ENCODE data around the gene AGGF1.
"Not testable (repeated sequence)": the region's sequence is repeated elsewhere in the genome, so short reads cannot be mapped to it uniquely, and the experiment has no call there.

AGGF1 gene

GRCh38 chr5:77103457-77103856 is 73.3 kb downstream of the AGGF1 start:
- POLR2A ChIA-PET = no interaction called here
- no peak for DNase-seq (ENCODE audit: extremely low spot score)
- CTCF ChIA-PET = no interaction called here
- TF ChIP-seq SP1 (IDR thresholded peaks at IDR 0.05) (no peak), ELF4 (IDR thresholded peaks at IDR 0.05) (no peak), ARNT (IDR thresholded peaks at IDR 0.05) (no peak), ZNF384 (IDR thresholded peaks at IDR 0.05) (no peak), HDGF (IDR thresholded peaks at IDR 0.05; ENCODE audit: borderline replicate concordance) (no peak), BHLHE40 (IDR thresholded peaks at IDR 0.05; ENCODE audit: borderline replicate concordance) (no peak), FOXM1 (IDR thresholded peaks at IDR 0.05; ENCODE audit: borderline replicate concordance) (no peak), FOXK2 (IDR thresholded peaks at IDR 0.05) (no peak), NFRKB (IDR thresholded peaks at IDR 0.05) (no peak), CTBP1 (IDR thresholded peaks at IDR 0.05; ENCODE audit: borderline replicate concordance) (no peak), PKNOX1 (IDR thresholded peaks at IDR 0.05) (no peak), FOXA1 (IDR thresholded peaks at IDR 0.05) (no peak), LEF1 (IDR thresholded peaks at IDR 0.05; ENCODE audit: borderline replicate concordance) (no peak)

GRCh38 chr5:77104813-77105212 is 74.6 kb downstream of the AGGF1 start:
- POLR2A ChIA-PET = no interaction called here
- TF ChIP-seq SUZ12 (IDR thresholded peaks at IDR 0.05) (no peak), L3MBTL2 (conservative IDR thresholded peaks at IDR 0.05) (no peak), PKNOX1 (IDR thresholded peaks at IDR 0.05) (no peak), CTBP1 (IDR thresholded peaks at IDR 0.05; ENCODE audit: borderline replicate concordance) (no peak), BHLHE40 (IDR thresholded peaks at IDR 0.05; ENCODE audit: borderline replicate concordance) (no peak), SP1 (IDR thresholded peaks at IDR 0.05) (no peak), ARNT (IDR thresholded peaks at IDR 0.05) (no peak), FOXK2 (IDR thresholded peaks at IDR 0.05) (no peak), LEF1 (IDR thresholded peaks at IDR 0.05; ENCODE audit: borderline replicate concordance) (no peak), HDGF (IDR thresholded peaks at IDR 0.05; ENCODE audit: borderline replicate concordance) (no peak)
- CTCF ChIA-PET = no interaction called here
- DNase-seq (ENCODE audit: extremely low spot score) = no peak

- POLR2A ChIA-PET = interaction anchor here (1.6 kb wide), 1 partner anchor 20 kb away, joined by 4 read pairs; the partner anchor contains the start of gene ZBED3
- DNase-seq (ENCODE audit: extremely low spot score); CTCF ChIA-PET: not testable (repeated sequence)
Observed at GRCh38 chr5:77107035-77107434, 76.8 kb downstream of the AGGF1 start.

Data from HEK293T (cell line).